GM12875 (cell line): Measurements from ENCODE around the gene ZNF433.
"Not testable (repeated sequence)": the region's sequence is repeated elsewhere in the genome, so short reads cannot be mapped to it uniquely, and the experiment has no call there.

ENCODE experiments used
- H3K4me3 ChIP-seq: one replicate; pipeline ENCODE4 v1.5.1; 2011; ENCODE audit warnings: low read depth, low read length, control low read depth
- TF ChIP-seq, protein P1 (sequence below): IDR thresholded peaks from 2 replicates; pipeline ENCODE4 v1.5.1; 2011; ENCODE audit warnings: low read depth, mild to moderate bottlenecking, control low read depth, inconsistent platforms, low read length, moderate library complexity, borderline replicate concordance; ENCODE audit not compliant: insufficient read depth

The ZNF433 gene

DNA sequence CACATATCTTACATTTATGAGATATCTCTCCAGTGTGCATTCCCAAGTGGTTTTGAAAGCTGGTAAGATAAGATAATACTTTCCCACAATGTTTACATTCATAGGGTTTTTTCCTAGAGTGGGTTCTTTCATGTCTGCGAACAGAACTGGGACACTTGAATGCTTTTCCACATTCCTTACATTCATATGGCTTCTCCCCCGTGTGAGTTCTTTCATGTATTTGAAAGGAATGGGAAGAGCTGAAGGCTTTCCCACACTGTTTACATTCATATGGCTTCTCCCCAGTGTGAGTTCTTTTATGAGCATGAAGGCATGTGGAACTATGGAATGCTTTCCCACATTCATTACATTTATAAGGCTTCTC is 19.7 kb downstream of the ZNF433 start:
- H3K4me3 ChIP-seq, result no peak overlapping the region
- TF ChIP-seq, protein P1, sequence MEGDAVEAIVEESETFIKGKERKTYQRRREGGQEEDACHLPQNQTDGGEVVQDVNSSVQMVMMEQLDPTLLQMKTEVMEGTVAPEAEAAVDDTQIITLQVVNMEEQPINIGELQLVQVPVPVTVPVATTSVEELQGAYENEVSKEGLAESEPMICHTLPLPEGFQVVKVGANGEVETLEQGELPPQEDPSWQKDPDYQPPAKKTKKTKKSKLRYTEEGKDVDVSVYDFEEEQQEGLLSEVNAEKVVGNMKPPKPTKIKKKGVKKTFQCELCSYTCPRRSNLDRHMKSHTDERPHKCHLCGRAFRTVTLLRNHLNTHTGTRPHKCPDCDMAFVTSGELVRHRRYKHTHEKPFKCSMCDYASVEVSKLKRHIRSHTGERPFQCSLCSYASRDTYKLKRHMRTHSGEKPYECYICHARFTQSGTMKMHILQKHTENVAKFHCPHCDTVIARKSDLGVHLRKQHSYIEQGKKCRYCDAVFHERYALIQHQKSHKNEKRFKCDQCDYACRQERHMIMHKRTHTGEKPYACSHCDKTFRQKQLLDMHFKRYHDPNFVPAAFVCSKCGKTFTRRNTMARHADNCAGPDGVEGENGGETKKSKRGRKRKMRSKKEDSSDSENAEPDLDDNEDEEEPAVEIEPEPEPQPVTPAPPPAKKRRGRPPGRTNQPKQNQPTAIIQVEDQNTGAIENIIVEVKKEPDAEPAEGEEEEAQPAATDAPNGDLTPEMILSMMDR, result no peak

- TF ChIP-seq, protein P1, result no peak
- H3K4me3 ChIP-seq, result no peak overlapping the region
Measured at GRCh38 chr19:12015015-12015752, 20.3 kb downstream of the ZNF433 start.

DNA sequence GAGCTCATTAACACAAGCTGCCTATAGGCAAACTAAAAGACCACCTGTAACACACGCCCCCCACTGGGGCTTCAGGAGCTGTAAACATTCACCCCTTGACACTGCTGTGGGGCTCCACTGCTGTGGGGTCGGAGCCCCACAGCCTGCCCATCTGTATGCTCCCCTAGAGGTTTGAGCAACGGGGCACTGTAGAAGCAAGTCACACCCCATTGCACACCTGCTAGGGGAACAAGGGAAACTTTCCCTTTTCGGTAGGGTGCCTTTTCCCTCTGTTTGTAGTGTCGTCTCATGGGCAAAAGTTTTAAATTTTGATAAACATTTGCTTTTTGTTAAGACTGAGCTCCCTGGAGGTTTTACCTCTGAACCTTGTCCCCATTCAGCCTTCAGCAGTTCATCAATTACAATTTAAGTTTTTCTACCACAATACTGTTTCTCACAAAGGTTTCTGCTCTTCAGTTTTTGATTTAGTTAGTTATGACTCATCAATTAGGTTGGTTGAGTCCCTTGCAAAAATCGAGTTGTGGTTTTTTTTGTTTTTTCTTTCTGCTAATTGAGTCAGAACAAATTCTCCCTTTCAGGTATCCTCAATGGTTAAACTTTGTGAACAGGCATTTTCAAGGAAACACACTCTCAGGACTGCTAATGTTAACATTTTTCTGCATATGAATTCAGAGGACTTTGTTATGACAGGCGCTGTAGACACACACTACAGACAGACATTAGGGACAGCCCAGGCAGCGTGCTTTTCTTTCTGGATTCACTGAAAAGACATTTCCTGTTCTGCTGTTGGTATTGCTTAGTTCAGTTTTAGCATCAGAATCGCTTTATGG is 35.1 kb downstream of the ZNF433 start:
- H3K4me3 ChIP-seq, result no peak overlapping the region
- TF ChIP-seq, protein P1, result no peak

DNA sequence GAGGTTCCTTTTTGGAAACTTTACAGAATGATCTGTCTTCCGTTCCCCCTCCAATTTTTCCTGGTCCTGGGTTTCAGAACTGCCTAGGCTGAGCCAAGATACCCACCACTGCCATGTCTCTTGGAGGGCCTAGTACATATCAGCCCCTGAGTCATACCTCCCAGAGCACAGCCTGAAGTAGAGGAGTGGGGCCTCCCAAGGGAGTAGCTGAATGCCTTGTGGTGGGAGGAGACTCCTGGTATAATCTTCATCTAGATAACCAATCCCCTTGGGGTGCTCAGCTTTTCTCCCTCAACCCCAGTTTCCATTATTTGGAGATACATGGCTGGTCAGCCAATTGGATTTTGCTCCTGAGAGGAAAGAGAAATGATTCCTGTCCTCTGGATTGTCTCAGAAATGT is 40.3 kb downstream of the ZNF433 start:
- no peak overlapping the region for H3K4me3 ChIP-seq
- TF ChIP-seq, protein P1, result no peak

- not testable (repeated sequence) for H3K4me3 ChIP-seq
Measured at GRCh38 chr19:11991921-11992320, 43.6 kb downstream of the ZNF433 start.

DNA sequence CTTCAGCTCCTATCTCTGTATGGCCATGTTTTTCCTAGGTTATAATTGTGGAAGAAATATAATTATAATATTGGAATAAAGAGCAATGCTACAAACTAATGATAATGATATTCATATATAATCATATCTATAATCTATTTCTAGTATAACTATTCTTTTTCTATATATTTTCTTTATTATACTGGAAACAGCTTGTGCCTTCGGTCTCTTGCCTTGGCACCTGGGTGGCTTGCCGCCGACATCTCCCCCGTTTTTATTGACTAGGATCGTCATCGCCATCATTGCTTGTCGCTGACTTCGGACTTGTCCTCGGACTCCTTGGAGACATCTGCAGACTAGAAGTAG is 46.4 kb downstream of the ZNF433 start:
- TF ChIP-seq, protein P1, result no peak
- no peak overlapping the region for H3K4me3 ChIP-seq

DNA sequence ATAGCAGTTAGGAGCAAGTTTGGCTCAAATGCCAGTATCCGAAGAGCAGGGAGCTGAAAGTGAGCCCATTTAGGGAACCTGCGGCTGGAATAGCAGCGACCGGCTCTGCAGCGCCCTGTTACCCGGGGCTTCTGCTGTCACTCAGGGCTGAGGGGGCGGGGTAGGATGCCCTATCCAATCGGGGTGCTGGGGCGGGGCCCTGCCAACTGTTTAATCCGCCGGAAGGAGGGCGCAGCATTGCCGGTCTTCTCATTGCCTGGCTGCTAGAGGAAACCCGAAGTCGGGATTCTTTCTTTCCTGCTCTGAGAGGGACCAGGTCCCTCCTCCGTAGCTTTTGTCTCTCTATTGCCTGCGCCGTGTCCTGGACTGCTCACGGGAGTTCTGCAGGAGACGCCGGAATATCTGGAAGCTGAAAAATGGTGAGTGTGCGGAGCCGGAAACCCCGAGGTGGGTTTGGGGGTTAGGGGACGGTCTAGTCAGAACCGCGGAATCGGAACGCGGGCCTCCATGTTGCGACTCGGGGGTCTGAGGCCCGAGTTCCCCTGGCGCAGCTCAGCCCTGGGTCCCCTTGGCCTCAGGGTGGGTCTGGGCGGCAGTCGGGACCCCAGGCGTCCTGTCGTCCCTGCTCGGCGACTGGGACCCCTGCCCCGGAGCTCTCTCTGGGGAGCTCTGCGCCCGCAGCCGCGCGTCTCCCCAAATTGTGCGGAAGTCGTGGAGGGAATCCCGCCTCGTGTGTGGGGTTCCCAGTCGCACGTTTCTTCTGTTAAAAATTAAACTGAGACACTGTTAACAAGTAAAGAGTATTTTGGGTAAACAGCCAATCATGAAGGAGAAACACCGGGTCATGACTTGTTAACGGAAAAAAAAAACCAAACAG is 47.8 kb downstream of the ZNF433 start:
- TF ChIP-seq, protein P1, result no peak
- H3K4me3 ChIP-seq, result peak overlapping the region; percentile 99
